OCI-LY3 (cell line): ENCODE results near the gene TTF2.

Experiments
- EZH2phosphoT487 ChIP-seq: fragments of 200-600 bp; shearing (Covaris generic); IDR thresholded peaks from 2 replicates; pipeline ENCODE4 v1.6.1; 2018; ENCODE audit warnings: antibody characterized with exemption, mixed run types, low read depth
- TF ChIP-seq, protein P1 (sequence below): fragments of 200-600, 300-600 bp; sonication (generic); IDR thresholded peaks from 2 replicates; pipeline ENCODE4 v1.5.1; 2014; ENCODE audit warnings: antibody characterized with exemption, low read length, low read depth

DNA sequence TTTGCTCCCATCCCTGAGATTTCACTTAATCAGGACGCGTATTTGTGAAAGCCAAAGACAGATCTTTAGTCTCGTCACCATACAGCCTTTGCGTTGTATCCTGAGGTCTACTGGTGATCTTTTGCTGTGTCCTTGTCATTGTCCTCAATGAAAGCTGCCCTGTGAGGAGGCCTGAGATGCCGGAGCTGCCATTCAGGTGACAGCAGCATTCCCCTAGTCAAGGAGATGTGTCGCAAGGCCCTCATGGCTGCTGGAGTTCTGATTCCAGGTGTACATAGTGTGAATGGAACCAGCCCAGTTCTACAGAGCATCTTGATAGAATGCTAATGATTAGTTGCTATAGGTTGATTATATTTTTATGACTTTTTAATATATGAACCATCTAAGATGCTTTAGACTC is 24.1 kb downstream of the TTF2 start:
- TF ChIP-seq, protein P1, sequence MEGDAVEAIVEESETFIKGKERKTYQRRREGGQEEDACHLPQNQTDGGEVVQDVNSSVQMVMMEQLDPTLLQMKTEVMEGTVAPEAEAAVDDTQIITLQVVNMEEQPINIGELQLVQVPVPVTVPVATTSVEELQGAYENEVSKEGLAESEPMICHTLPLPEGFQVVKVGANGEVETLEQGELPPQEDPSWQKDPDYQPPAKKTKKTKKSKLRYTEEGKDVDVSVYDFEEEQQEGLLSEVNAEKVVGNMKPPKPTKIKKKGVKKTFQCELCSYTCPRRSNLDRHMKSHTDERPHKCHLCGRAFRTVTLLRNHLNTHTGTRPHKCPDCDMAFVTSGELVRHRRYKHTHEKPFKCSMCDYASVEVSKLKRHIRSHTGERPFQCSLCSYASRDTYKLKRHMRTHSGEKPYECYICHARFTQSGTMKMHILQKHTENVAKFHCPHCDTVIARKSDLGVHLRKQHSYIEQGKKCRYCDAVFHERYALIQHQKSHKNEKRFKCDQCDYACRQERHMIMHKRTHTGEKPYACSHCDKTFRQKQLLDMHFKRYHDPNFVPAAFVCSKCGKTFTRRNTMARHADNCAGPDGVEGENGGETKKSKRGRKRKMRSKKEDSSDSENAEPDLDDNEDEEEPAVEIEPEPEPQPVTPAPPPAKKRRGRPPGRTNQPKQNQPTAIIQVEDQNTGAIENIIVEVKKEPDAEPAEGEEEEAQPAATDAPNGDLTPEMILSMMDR: no peak
- TF ChIP-seq EZH2phosphoT487: no peak
